KMS-11 (cell line): ENCODE data around the gene DAAM1.

Source experiments
- H2AFZ ChIP-seq: fragments of 200-600 bp; sonication (generic); 2 replicates; pipeline ENCODE4 v1.6.1; 2016; ENCODE audit warnings: antibody characterized with exemption, mixed run types, low read depth
- H3K27ac ChIP-seq: fragments of 200-600 bp; sonication (generic); 2 replicates; pipeline ENCODE4 v1.6.1; 2016; ENCODE audit warnings: mild to moderate bottlenecking, mixed run types
- H3K27me3 ChIP-seq: fragments of 200-600 bp; sonication (generic); 2 replicates; pipeline ENCODE4 v1.6.1; 2017; ENCODE audit warnings: mild to moderate bottlenecking, low read depth, mixed run types, moderate library complexity; ENCODE audit not compliant: insufficient read depth
- H3K36me3 ChIP-seq: fragments of 200-600 bp; sonication (generic); 2 replicates; pipeline ENCODE4 v1.6.1; 2017; ENCODE audit warnings: mild to moderate bottlenecking, mixed run types; ENCODE audit not compliant: insufficient read depth
- H3K4me1 ChIP-seq: fragments of 200-600 bp; sonication (generic); 2 replicates; pipeline ENCODE4 v1.6.1; 2016; ENCODE audit warnings: mild to moderate bottlenecking, low read depth, mixed run types; ENCODE audit not compliant: poor library complexity, severe bottlenecking
- H3K4me2 ChIP-seq: fragments of 200-600 bp; sonication (generic); 2 replicates; pipeline ENCODE4 v1.7.0; 2016; ENCODE audit warnings: mild to moderate bottlenecking, mixed run types
- H3K4me3 ChIP-seq: fragments of 200-600 bp; sonication (generic); IDR thresholded peaks from 2 replicates; pipeline ENCODE4 v1.6.1; 2017; ENCODE audit warnings: low read depth, low read length, mixed read lengths; ENCODE audit not compliant: insufficient read depth
- H3K79me2 ChIP-seq: fragments of 200-600 bp; sonication (generic); 2 replicates; pipeline ENCODE4 v1.6.1; 2016; ENCODE audit warnings: low read depth, mixed run types; ENCODE audit not compliant: insufficient read depth
- H3K9ac ChIP-seq: fragments of 200-600 bp; sonication (generic); 2 replicates; pipeline ENCODE4 v1.6.1; 2016; ENCODE audit warnings: mild to moderate bottlenecking, mixed run types
- H4K20me1 ChIP-seq: fragments of 200-600 bp; sonication (generic); 2 replicates; pipeline ENCODE4 v1.6.1; 2016; ENCODE audit warnings: mild to moderate bottlenecking, mixed run types; ENCODE audit not compliant: insufficient read depth
- CTCF ChIP-seq: fragments of 200-600 bp; sonication (generic); conservative IDR thresholded peaks from 2 replicates; pipeline ENCODE4 v1.6.1; 2017; ENCODE audit warnings: low read depth, mild to moderate bottlenecking, antibody characterized with exemption, low read length, moderate library complexity, mixed read lengths

The DAAM1 gene

GRCh38 chr14:59199614-59200013, 11.1 kb downstream of the DAAM1 start:
- no peaks in the 10 kb centered on the region for H3K4me1 ChIP-seq
- no peak overlapping the region for H3K27ac ChIP-seq
- no peaks in the 10 kb centered on the region for H3K27me3 ChIP-seq
- H2AFZ ChIP-seq, result no peak overlapping the region
- TF ChIP-seq CTCF, result no peak
- H3K9ac ChIP-seq, result no peak overlapping the region
- no peaks in the 10 kb centered on the region for H4K20me1 ChIP-seq
- no peak overlapping the region for H3K4me2 ChIP-seq
- H3K36me3 ChIP-seq, result no peaks in the 10 kb centered on the region
- no peaks in the 10 kb centered on the region for H3K79me2 ChIP-seq
- H3K4me3 ChIP-seq, result no peak overlapping the region

DNA sequence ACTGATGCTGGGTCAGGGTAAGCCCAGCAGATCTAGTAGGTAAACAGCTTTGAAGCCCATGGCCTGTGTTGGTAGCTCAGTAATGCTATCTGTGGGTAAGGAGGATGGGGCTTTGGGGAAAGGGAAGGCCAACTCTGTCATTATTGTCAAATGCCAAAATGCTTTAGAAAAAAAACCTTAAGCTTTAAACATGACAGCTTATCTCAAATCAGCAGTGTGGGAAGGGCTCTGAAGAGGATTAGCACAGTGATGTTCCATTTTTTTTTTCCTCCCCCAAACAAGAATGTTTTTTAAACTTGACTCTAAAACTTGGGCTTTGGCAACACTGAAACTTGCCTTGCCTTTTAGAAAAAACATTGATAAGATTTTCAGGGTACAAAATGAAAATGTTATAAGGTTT, 11.7 kb downstream of the DAAM1 start:
- Histone ChIP-seq H3K4me2 (no peak overlapping the region), H3K27me3 (no peaks in the 10 kb centered on the region), H3K4me1 (no peaks in the 10 kb centered on the region), H3K79me2 (no peaks in the 10 kb centered on the region), H4K20me1 (no peaks in the 10 kb centered on the region), H3K9ac (no peak overlapping the region), H3K4me3 (no peak overlapping the region), H2AFZ (no peak overlapping the region), H3K27ac (no peak overlapping the region), H3K36me3 (no peaks in the 10 kb centered on the region)
- TF ChIP-seq CTCF, result no peak

- H4K20me1 ChIP-seq, result no peaks in the 10 kb centered on the region
- H3K27me3 ChIP-seq, result no peaks in the 10 kb centered on the region
- H3K27ac ChIP-seq, result no peak overlapping the region
- H3K4me1 ChIP-seq, result no peaks in the 10 kb centered on the region
- no peak for TF ChIP-seq CTCF
- no peak overlapping the region for H3K9ac ChIP-seq
- no peaks in the 10 kb centered on the region for H3K36me3 ChIP-seq
- no peak overlapping the region for H2AFZ ChIP-seq
- H3K4me3 ChIP-seq, result no peak overlapping the region
- H3K79me2 ChIP-seq, result no peaks in the 10 kb centered on the region
- H3K4me2 ChIP-seq, result no peak overlapping the region
These were observed 13.6 kb downstream of the DAAM1 start for GRCh38 chr14:59202031-59202430.

GRCh38 chr14:59204305-59204704, 15.8 kb downstream of the DAAM1 start:
- no peaks in the 10 kb centered on the region for H3K36me3 ChIP-seq
- TF ChIP-seq CTCF, result no peak
- H4K20me1 ChIP-seq, result no peaks in the 10 kb centered on the region
- H3K27ac ChIP-seq, result no peak overlapping the region
- H2AFZ ChIP-seq, result no peak overlapping the region
- no peak overlapping the region for H3K4me3 ChIP-seq
- H3K4me1 ChIP-seq, result no peaks in the 10 kb centered on the region
- H3K27me3 ChIP-seq, result no peaks in the 10 kb centered on the region
- no peaks in the 10 kb centered on the region for H3K79me2 ChIP-seq
- no peak overlapping the region for H3K4me2 ChIP-seq
- no peak overlapping the region for H3K9ac ChIP-seq

GRCh38 chr14:59206892-59207291, 18.4 kb downstream of the DAAM1 start:
- Histone ChIP-seq H3K27me3 (no peaks in the 10 kb centered on the region), H3K9ac (no peak overlapping the region), H3K36me3 (no peaks in the 10 kb centered on the region), H3K4me1 (no peaks in the 10 kb centered on the region), H3K4me2 (no peak overlapping the region), H3K27ac (no peak overlapping the region), H4K20me1 (no peaks in the 10 kb centered on the region), H3K79me2 (no peaks in the 10 kb centered on the region), H3K4me3 (no peak overlapping the region), H2AFZ (no peak overlapping the region)
- no peak for TF ChIP-seq CTCF
